Upper lobe of left lung (tissue), 4 donors: Measurements from ENCODE around the gene SLC36A4.

Experiments
- POLR2A ChIP-seq, 4 donors: fragments of 450-650 bp; IDR thresholded peaks; one replicate each; pipeline ENCODE4 v1.5.1; 2016 to 2017; ENCODE audit warnings: antibody characterized with exemption in 4 of 4, mild to moderate bottlenecking in 2 of 4
- POLR2AphosphoS5 ChIP-seq, 2 donors: sonication (generic); formaldehyde crosslinking; IDR thresholded peaks; one replicate each; pipeline ENCODE4 v1.5.1; 2017; ENCODE audit warnings: antibody characterized with exemption in 2 of 2
- TF ChIP-seq, protein P1 (sequence below), 6 experiments: fragments of 450-650 bp in 4 of 6; fragments of 200-600 bp in 2 of 6; sonication (generic) in 2 of 6; IDR thresholded peaks; one replicate each; pipeline ENCODE4 v1.5.1; 2016 to 2019; ENCODE audit warnings: antibody characterized with exemption in 6 of 6

DNA sequence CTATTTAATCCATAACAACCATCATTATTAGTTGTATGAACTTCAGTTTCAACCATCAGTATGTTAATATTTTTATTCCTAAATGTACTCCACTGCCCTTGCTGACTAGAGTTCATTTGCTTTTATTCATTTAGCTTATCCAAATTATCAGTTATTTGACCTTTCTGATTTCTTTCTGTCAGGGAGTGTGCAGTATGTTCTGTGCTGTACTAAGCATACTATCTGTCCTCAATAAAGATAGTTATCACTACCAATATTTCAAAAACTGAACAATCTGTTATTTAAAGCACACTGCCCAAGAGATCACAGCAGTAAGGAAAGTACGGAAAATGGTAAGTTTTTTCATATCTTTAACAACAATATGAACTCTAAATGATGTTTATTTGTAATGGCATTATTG, 8.3 kb downstream of the SLC36A4 start:
- TF ChIP-seq, protein P1, sequence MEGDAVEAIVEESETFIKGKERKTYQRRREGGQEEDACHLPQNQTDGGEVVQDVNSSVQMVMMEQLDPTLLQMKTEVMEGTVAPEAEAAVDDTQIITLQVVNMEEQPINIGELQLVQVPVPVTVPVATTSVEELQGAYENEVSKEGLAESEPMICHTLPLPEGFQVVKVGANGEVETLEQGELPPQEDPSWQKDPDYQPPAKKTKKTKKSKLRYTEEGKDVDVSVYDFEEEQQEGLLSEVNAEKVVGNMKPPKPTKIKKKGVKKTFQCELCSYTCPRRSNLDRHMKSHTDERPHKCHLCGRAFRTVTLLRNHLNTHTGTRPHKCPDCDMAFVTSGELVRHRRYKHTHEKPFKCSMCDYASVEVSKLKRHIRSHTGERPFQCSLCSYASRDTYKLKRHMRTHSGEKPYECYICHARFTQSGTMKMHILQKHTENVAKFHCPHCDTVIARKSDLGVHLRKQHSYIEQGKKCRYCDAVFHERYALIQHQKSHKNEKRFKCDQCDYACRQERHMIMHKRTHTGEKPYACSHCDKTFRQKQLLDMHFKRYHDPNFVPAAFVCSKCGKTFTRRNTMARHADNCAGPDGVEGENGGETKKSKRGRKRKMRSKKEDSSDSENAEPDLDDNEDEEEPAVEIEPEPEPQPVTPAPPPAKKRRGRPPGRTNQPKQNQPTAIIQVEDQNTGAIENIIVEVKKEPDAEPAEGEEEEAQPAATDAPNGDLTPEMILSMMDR (IDR thresholded peaks at IDR 0.05) = no peak
- TF ChIP-seq POLR2AphosphoS5 (IDR thresholded peaks at IDR 0.05) = no peak
- TF ChIP-seq POLR2A (IDR thresholded peaks at IDR 0.05) = no peak
